Suprapubic skin (tissue), 3 donors: Measurements from ENCODE around the gene SUMF1.

Source experiments
- CTCF ChIP-seq, 2 donors: fragments of 200-600 bp in 1 of 2; fragments of 450-650 bp in 1 of 2; sonication (generic) in 1 of 2; IDR thresholded peaks; one replicate each; pipeline ENCODE4 v1.5.1; 2016 to 2019; ENCODE audit warnings: antibody characterized with exemption in 2 of 2, mild to moderate bottlenecking in 1 of 2, moderate library complexity in 1 of 2
- POLR2A ChIP-seq, 2 donors: fragments of 450-650 bp; IDR thresholded peaks; one replicate each; pipeline ENCODE4 v1.6.1; 2017; ENCODE audit warnings: antibody characterized with exemption in 2 of 2, mild to moderate bottlenecking in 2 of 2, moderate library complexity in 2 of 2

- TF ChIP-seq CTCF (IDR thresholded peaks at IDR 0.05) (no peak), POLR2A (IDR thresholded peaks at IDR 0.05) (no peak)
Measured at GRCh38 chr3:4410606-4411005, 56.5 kb downstream of the SUMF1 start.
